Stomach (tissue), 9 donors: ENCODE data around the gene NDUFV1. TPM values are rescaled to one million over a fixed set of nuclear protein-coding genes. Genes with fewer than 3 reads are reported as not detected.

Source experiments
- DNase-seq, 2 donors: peaks; one replicate each; pipeline versions ENCODE4 v3.0.0 to v3.0.0-alpha.2; 2013 to 2019
- H3K27ac ChIP-seq, 5 donors: fragments of 200-600 bp in 4 of 5; sonication (generic) in 4 of 5; one replicate each; pipeline ENCODE4 v1.5.1; 2013 to 2019; ENCODE audit warnings: mild to moderate bottlenecking in 1 of 5, moderate library complexity in 1 of 5
- H3K27me3 ChIP-seq, 3 donors: fragments of 200-600 bp; sonication (generic); one replicate each; pipeline ENCODE4 v1.5.1; 2017 to 2019; ENCODE audit warnings: mixed run types in 1 of 3
- H3K36me3 ChIP-seq, 4 donors: fragments of 200-600 bp; sonication (generic); 1 replicate in 3 of 4; 2 replicates in 1 of 4; pipeline ENCODE4 v1.5.1; 2016 to 2019
- H3K4me1 ChIP-seq, 4 donors: fragments of 200-600 bp; sonication (generic); one replicate each; pipeline ENCODE4 v1.5.1; 2016 to 2019
- H3K4me3 ChIP-seq, 4 donors: fragments of 200-600 bp; sonication (generic) in 3 of 4; one replicate each; pipeline ENCODE4 v1.5.1; 2016 to 2019; ENCODE audit warnings: mild to moderate bottlenecking in 1 of 4
- H3K9me3 ChIP-seq, 4 donors: fragments of 200-600 bp; sonication (generic); one replicate each; pipeline ENCODE4 v1.5.1; 2016 to 2019
- CTCF ChIP-seq, 7 experiments: fragments of 450-650 bp in 4 of 7; fragments of 200-600 bp in 3 of 7; sonication (generic) in 3 of 7; IDR thresholded peaks; one replicate each; pipeline ENCODE4 v1.5.1; 2016 to 2019; ENCODE audit warnings: antibody characterized with exemption in 7 of 7, control low read depth in 2 of 7, mild to moderate bottlenecking in 1 of 7
- EP300 ChIP-seq: sonication (generic); formaldehyde crosslinking; IDR thresholded peaks from one replicate; pipeline ENCODE4 v1.6.1; 2017; ENCODE audit warnings: antibody characterized with exemption
- POLR2A ChIP-seq, 4 donors: fragments of 450-650 bp; IDR thresholded peaks; one replicate each; pipeline ENCODE4 v1.6.1; 2016; ENCODE audit warnings: antibody characterized with exemption in 4 of 4, control low read depth in 2 of 4, mild to moderate bottlenecking in 1 of 4, moderate library complexity in 1 of 4
- POLR2AphosphoS5 ChIP-seq, 3 donors: sonication (generic); formaldehyde crosslinking; IDR thresholded peaks; one replicate each; pipeline ENCODE4 v1.6.1; 2016; ENCODE audit warnings: antibody characterized with exemption in 3 of 3
- WGBS, 5 donors: extraction: QIAGEN DNeasy Blood & Tissue Kit in 3 of 5; methylation state at CpG; one replicate each; pipeline versions ENCODE4 v1.1.5 to v1.1.7; 2013 to 2018; 5-methylcytosine and 5-hydroxymethylcytosine counted together
- intact Hi-C: fragments of 100-400 bp; cut with DNase I; formaldehyde crosslinking; loops from one replicate; pipeline ENCODE4 v1.15.1; 2023; ENCODE audit warnings: low total_unique reads
- polyA plus RNA-seq, 3 donors: library from polyadenylated mRNA; stranded (reverse); fragments of 200-250 nt; gene quantifications; one replicate each; pipeline ENCODE4 v1.2.3, GENCODE V29; 2013
- total RNA-seq, 5 donors: library from RNA; depleted of rRNA; stranded (reverse); fragments of >200 nt; gene quantifications; one replicate each; pipeline versions ENCODE4 v1.1.0 to v1.2.3, GENCODE V29; 2014 to 2016
- donor health status: healthy with polysubstance abuse.
- donor health status: Bipolar disorder and iron deficiency.
- donor health status: healthy.

Gene NDUFV1
- total and polyA plus RNA-seq, 8 donors = 148 to 806 (median 200) TPM

DNA sequence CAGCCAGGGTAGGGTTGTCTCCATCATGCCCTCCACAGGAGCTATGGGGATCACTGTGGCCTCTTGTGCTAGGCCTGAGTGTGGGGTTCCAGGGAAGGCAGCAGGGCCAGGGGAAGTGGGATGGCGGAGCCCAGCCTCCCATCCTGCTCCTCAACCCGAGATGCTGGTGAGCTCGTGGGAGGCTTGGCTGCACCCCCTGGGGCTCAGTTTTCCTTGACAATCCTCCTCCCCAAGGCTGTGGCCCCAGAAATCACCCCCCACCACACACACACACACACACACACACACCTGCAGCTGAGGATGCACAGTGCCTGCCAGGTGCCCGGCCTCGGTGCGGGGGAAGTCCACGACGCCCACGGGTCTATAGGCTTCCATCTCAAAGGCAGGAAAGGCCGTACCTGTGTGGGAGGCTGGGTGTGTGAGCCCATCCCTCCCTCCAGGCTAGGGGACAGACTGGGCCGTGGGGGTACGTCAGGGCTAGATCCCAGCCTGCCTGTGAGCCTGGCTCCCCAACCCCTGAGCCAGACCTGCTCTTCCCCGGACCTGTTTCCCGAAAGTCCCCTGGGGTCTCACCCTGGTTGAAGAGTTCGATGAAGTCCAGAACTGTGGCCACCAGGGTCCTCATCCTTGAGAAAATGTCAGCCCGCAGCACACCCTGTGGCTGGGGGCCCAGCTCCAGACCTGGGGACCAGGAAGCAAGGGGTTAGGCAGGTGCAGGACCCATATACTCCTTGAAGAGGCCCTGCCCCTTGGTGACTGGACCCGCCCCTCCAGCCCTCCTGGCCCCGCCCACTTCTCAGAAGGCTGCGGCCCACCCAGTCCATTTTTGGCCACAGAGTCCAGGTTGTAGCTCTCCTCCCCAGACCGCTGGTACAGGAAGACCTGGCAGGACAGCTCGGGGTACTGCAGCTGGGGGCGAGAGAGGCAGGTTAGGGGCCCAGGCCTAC is 38.0 kb downstream of the NDUFV1 start:
- Histone ChIP-seq H3K27me3 (peaks cover 0 to 62% (median 6%) of the 10 kb centered on the region in 3 donors), H3K9me3 (no peaks in the 10 kb centered on the region), H3K4me3 (no peak overlapping the region), H3K27ac (no peak overlapping the region), H3K36me3 (no peaks in the 10 kb centered on the region), H3K4me1 (peaks cover 4 to 17% (median 6%) of the 10 kb centered on the region in 4 donors)
- no peak for TF ChIP-seq POLR2AphosphoS5 (IDR thresholded peaks at IDR 0.05)
- TF ChIP-seq CTCF (IDR thresholded peaks at IDR 0.05) = no peak
- WGBS, 5 donors = 89 to 94% (median 92%) methylated on average over 13 to 22 of the region's 22 CpGs
- DNase-seq = peak in 1 of 2 donors; percentile 3
- intact Hi-C loops = no loop called here

DNA sequence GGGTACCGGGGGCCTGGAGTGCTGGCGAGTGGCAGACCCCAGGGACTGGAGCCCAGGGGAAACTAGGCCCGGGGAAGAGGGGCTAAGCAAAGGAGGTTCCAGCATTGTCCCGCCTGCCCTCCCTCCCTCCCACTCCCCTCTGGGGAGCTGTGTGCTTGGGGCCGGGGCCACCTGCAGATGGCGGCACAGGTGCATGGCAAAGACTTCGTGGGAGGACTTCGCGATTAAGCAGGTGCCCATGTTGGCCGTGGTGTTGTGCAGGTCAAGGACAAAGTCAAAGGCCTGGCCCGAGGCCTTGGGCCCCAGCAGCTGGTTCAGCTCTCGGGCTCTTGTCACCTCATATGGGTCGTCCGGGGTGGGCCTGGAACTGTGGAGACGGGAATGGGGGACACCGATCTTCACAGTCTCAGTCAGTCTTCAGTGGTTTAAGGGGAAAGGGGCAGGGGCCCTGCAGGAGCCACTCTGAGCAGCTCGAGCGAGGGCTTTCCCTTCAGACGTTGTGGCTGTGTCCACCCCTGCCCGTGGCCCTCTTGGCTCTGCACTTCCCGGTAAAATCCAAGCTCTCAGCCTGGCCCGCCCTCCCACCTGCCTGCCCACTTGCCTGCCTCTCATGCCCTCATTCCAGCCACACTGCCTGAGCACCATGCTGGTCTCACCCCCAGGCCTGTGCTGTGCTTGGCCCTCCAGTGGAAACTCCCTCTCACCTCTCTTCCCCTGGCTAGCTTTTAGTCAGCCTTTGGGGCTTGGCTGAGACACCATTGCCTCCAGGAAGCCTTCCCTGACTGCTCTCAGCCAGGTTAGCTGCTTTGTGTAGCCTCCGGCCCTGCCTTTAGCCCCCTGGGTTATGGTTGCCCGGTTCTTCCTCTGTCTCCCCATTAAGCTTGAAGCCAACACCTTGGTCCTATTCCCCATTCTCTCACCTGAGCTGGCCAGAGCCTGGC is 39.1 kb downstream of the NDUFV1 start:
- no peak overlapping the region for H3K4me3 ChIP-seq
- 84 to 88% (median 87%) methylated on average over 20 to 24 of the region's 24 CpGs for WGBS, 5 donors
- no peaks in the 10 kb centered on the region for H3K36me3 ChIP-seq
- no peak for TF ChIP-seq CTCF (IDR thresholded peaks at IDR 0.05)
- no peak for TF ChIP-seq POLR2AphosphoS5 (IDR thresholded peaks at IDR 0.05)
- peaks cover 4 to 19% (median 14%) of the 10 kb centered on the region in 4 donors for H3K4me1 ChIP-seq
- no peaks in the 10 kb centered on the region for H3K9me3 ChIP-seq
- peak in 1 of 2 donors; percentile 20 for DNase-seq
- H3K27me3 ChIP-seq = peaks cover 0 to 62% (median 0%) of the 10 kb centered on the region in 3 donors
- intact Hi-C loops = no loop called here
- H3K27ac ChIP-seq = no peak overlapping the region

- Histone ChIP-seq H3K4me3 (no peak overlapping the region), H3K9me3 (no peaks in the 10 kb centered on the region), H3K4me1 (peaks cover 4 to 26% (median 14%) of the 10 kb centered on the region in 4 donors), H3K36me3 (no peaks in the 10 kb centered on the region), H3K27ac (no peak overlapping the region), H3K27me3 (peaks cover 0 to 56% (median 0%) of the 10 kb centered on the region in 3 donors)
- 67 to 79% (median 78%) methylated on average over 20 to 24 of the region's 24 CpGs for WGBS, 5 donors
- no peak for TF ChIP-seq CTCF (IDR thresholded peaks at IDR 0.05)
- TF ChIP-seq POLR2AphosphoS5 (IDR thresholded peaks at IDR 0.05) = no peak
- intact Hi-C loops = no loop called here
- DNase-seq = peak in 1 of 2 donors; percentile 28
Measured at GRCh38 chr11:67646535-67647336, 40.0 kb downstream of the NDUFV1 start.

GRCh38 chr11:67647471-67647870 is 40.7 kb downstream of the NDUFV1 start:
- H3K4me1 ChIP-seq = peaks cover 4 to 33% (median 14%) of the 10 kb centered on the region in 4 donors

More at GRCh38 chr11:67647471-67647870, 40.7 kb downstream of the NDUFV1 start:
- Histone ChIP-seq H3K4me3 (no peak overlapping the region), H3K27me3 (peaks cover 0 to 59% (median 0%) of the 10 kb centered on the region in 3 donors), H3K36me3 (no peaks in the 10 kb centered on the region), H3K27ac (no peak overlapping the region), H3K9me3 (no peaks in the 10 kb centered on the region)
- WGBS, 5 donors = 71 to 86% (median 81%) methylated on average over 9 to 15 of the region's 15 CpGs
- TF ChIP-seq POLR2AphosphoS5 (IDR thresholded peaks at IDR 0.05) (no peak), CTCF (IDR thresholded peaks at IDR 0.05) (no peak), POLR2A (IDR thresholded peaks at IDR 0.05) (no peak), EP300 (no peak)
- intact Hi-C loops = no loop called here
- DNase-seq = peak in 1 of 2 donors; percentile 15
